Esophagus muscularis mucosa (tissue), 4 donors: ENCODE results near the gene SLC29A4. TPM values are rescaled to one million over a fixed set of nuclear protein-coding genes. Genes with fewer than 3 reads are reported as not detected.
"Not testable (repeated sequence)": the region's sequence is repeated elsewhere in the genome, so short reads cannot be mapped to it uniquely, and the experiment has no call there.

Experiments used
- DNase-seq: peaks from one replicate; pipeline ENCODE4 v3.0.0-alpha.2; 2017; ENCODE audit errors: extremely low spot score
- H3K27ac ChIP-seq, 4 donors: fragments of 200-600 bp; sonication (generic); replicated peaks in 1 of 4; 1 replicate in 3 of 4; 2 replicates in 1 of 4; pipeline ENCODE4 v1.5.1; 2016 to 2019; ENCODE audit warnings: mild to moderate bottlenecking in 1 of 4
- H3K27me3 ChIP-seq, 4 donors: fragments of 200-600 bp; sonication (generic); one replicate each; pipeline versions ENCODE4 v1.5.1 to v1.6.0; 2016 to 2019
- H3K36me3 ChIP-seq, 4 donors: fragments of 200-600 bp; sonication (generic); one replicate each; pipeline ENCODE4 v1.5.1; 2016 to 2019
- H3K4me1 ChIP-seq, 4 donors: fragments of 200-600 bp; sonication (generic); one replicate each; pipeline ENCODE4 v1.5.1; 2016 to 2019
- H3K4me3 ChIP-seq, 4 donors: fragments of 200-600 bp; sonication (generic); 1 replicate in 2 of 4; 2 replicates in 2 of 4; pipeline ENCODE4 v1.5.1; 2016 to 2019; ENCODE audit warnings: mild to moderate bottlenecking in 4 of 4, moderate library complexity in 1 of 4
- H3K9me3 ChIP-seq, 4 donors: fragments of 200-600 bp; sonication (generic); 1 replicate in 3 of 4; 2 replicates in 1 of 4; pipeline ENCODE4 v1.5.1; 2016 to 2019
- EP300 ChIP-seq: sonication (generic); formaldehyde crosslinking; IDR thresholded peaks from one replicate; pipeline ENCODE4 v1.6.1; 2017; ENCODE audit warnings: antibody characterized with exemption
- POLR2A ChIP-seq: fragments of 450-650 bp; IDR thresholded peaks from one replicate; pipeline ENCODE4 v1.6.1; 2017; ENCODE audit warnings: antibody characterized with exemption, moderate library complexity, mild to moderate bottlenecking, low read depth
- POLR2AphosphoS5 ChIP-seq, 2 donors: sonication (generic); formaldehyde crosslinking; IDR thresholded peaks; one replicate each; pipeline ENCODE4 v1.6.1; 2017; ENCODE audit warnings: antibody characterized with exemption in 2 of 2
- WGBS: methylation state at CpG from one replicate; pipeline ENCODE4 v1.1.5; 2018; 5-methylcytosine and 5-hydroxymethylcytosine counted together
- intact Hi-C: fragments of 100-400 bp; cut with DNase I; formaldehyde crosslinking; loops from one replicate; pipeline ENCODE4 v1.15.1; 2023
- total RNA-seq, 4 donors: library from RNA; depleted of rRNA; stranded (reverse); fragments of >200 nt; gene quantifications; one replicate each; pipeline versions ENCODE4 v1.1.0 to v1.2.1, GENCODE V29; 2016
- TF ChIP-seq, protein P1 (sequence below), 3 experiments: fragments of 200-600 bp in 2 of 3; fragments of 450-650 bp in 1 of 3; sonication (generic) in 2 of 3; IDR thresholded peaks; one replicate each; pipeline ENCODE4 v1.5.1; 2017 to 2019; ENCODE audit warnings: antibody characterized with exemption in 3 of 3, mild to moderate bottlenecking in 2 of 3, moderate library complexity in 1 of 3

The SLC29A4 gene
- total RNA-seq, 4 donors from 2014 or later, result 2.5 to 6.3 (median 4.1) TPM

DNA sequence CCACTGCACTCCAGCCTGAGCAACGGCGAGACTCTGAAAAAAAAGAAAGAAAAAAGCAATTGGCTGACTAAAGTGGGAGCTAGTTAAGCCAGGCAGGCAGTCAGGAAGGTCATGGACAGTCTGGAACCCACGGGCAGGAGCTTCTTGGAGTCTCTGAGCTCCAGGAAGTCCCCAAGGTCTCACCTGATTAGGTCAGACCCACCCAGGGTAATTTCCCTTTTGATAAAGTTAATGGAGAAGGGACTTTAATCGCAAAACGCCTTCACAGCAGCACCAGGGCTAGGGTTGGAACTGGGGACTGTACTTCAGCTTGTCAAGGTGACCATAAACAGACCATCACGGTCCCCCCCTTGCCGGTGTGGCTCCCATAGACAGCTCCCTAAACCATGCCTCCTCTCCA, 6.6 kb downstream of the SLC29A4 start:
- H3K9me3 ChIP-seq, result no peaks in the 10 kb centered on the region
- intact Hi-C loops, result no loop called here
- 93% methylated on average over 7 of the region's 7 CpGs for WGBS
- H3K4me3 ChIP-seq, result no peak overlapping the region
- H3K27ac ChIP-seq, result no peak overlapping the region
- peaks cover 0 to 3% (median 0%) of the 10 kb centered on the region in 4 donors for H3K27me3 ChIP-seq
- no peak for DNase-seq
- TF ChIP-seq POLR2AphosphoS5 (IDR thresholded peaks at IDR 0.05) (no peak), POLR2A (no peak), EP300 (no peak)
- TF ChIP-seq, protein P1, sequence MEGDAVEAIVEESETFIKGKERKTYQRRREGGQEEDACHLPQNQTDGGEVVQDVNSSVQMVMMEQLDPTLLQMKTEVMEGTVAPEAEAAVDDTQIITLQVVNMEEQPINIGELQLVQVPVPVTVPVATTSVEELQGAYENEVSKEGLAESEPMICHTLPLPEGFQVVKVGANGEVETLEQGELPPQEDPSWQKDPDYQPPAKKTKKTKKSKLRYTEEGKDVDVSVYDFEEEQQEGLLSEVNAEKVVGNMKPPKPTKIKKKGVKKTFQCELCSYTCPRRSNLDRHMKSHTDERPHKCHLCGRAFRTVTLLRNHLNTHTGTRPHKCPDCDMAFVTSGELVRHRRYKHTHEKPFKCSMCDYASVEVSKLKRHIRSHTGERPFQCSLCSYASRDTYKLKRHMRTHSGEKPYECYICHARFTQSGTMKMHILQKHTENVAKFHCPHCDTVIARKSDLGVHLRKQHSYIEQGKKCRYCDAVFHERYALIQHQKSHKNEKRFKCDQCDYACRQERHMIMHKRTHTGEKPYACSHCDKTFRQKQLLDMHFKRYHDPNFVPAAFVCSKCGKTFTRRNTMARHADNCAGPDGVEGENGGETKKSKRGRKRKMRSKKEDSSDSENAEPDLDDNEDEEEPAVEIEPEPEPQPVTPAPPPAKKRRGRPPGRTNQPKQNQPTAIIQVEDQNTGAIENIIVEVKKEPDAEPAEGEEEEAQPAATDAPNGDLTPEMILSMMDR (IDR thresholded peaks at IDR 0.05), result no peak
- H3K36me3 ChIP-seq, result no peaks in the 10 kb centered on the region
- H3K4me1 ChIP-seq, result peaks cover 0 to 8% (median 3%) of the 10 kb centered on the region in 4 donors

DNA sequence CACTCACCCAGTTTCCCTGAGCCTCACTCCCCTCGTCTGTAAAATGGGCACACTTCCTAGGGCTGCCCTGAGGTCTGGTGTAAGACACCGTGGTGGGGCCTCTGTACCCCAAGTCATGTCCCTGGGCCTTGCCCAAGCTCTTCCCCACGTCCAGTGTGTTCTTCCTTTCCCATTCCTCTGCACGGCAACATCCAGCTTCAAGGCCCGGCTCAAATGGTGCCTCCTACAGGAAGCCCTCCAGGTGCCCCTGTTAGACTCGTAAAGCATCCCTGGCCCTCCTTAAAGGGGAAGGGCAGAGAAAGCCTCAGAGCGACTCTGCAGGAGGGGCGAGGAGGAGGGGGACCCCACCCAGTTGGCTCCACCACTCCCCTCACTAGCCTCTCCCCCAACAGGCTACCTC, 8.6 kb downstream of the SLC29A4 start:
- no peak overlapping the region for H3K4me3 ChIP-seq
- peaks cover 0 to 10% (median 0%) of the 10 kb centered on the region in 4 donors for H3K27me3 ChIP-seq
- H3K27ac ChIP-seq, result no peak overlapping the region
- no peaks in the 10 kb centered on the region for H3K36me3 ChIP-seq
- no peaks in the 10 kb centered on the region for H3K4me1 ChIP-seq
- TF ChIP-seq, protein P1 (IDR thresholded peaks at IDR 0.05), result no peak
- TF ChIP-seq POLR2A, result no peak
- TF ChIP-seq POLR2AphosphoS5 (IDR thresholded peaks at IDR 0.05), result no peak
- TF ChIP-seq EP300, result no peak
- no peak for DNase-seq
- H3K9me3 ChIP-seq, result no peaks in the 10 kb centered on the region
- intact Hi-C loops, result no loop called here
- WGBS, result 91% methylated on average over 6 of the region's 8 CpGs

DNA sequence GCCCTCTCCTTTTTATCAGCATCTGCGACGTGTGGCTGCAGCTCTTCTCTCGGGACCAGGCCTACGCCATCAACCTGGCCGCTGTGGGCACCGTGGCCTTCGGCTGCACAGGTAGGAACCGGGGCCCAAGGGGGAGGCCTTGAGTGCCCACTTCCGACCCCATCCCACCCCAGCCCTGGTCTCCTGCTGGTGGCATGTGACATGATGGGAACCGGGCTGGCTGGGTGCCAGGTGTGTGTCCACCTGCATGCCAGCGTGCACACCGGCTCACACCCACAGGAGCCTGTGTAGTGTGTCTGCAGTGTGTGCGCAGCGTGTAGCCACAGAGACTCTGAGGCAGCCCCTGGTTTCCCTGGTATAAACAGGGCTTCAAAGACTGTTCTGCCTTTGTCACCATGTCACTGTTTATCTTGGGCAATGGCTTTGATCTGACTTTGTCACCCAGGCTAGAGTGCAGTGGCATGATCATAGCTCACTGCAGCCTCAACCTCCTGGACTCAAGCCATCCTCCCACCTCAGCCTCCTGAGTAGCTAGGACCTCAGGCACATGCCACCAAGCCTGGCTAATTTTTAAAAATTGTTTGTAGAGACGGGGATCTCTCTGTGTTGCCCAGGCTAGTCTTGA, 9.1 kb downstream of the SLC29A4 start:
- H3K27me3 ChIP-seq, result peaks cover 0 to 15% (median 0%) of the 10 kb centered on the region in 4 donors
- H3K9me3 ChIP-seq, DNase-seq, H3K4me1 ChIP-seq, H3K27ac ChIP-seq, H3K4me3 ChIP-seq, intact Hi-C loops, H3K36me3 ChIP-seq: not testable (repeated sequence)
- whole genome bisulfite sequencing, result 80% methylated on average over 3 of the region's 15 CpGs

DNA sequence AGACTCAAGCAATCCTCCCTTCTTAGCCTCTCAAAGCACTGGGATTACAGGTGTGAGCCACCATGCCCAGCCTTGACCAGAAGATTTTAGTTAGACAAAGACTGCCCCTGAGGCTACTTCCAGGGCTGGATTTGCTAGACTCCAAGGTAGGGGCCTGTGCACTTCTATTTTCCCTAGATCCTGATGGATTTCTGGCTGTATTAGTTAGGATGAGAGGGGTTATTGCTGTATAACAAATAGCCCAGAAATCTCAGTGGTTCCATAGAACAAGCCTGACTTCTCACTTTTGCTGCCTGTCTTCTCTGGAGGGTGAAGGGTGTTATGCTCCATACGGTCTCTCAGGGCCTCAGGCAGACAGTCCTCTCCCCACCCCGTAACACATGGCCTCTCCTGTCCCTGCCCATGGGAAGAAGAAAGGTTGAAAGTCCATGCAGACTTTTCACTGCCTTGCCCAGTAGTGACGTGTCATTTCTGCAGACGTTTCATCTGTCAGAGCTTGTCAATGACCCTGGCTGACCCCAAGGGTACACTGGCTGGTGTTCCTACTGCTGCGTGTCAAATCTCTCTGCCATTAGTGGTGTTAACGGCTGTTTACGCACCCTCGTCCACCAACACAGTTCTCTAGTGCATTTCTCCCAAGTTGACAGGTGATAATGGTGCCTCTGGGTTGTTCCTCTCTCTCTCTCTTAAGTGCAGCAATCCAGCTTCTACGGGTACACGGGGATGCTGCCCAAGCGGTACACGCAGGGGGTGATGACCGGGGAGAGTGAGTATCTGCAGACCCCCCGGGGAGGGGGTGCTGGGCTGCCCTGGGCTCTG, 11.6 kb downstream of the SLC29A4 start:
- intact Hi-C loops, result no loop called here
- Histone ChIP-seq H3K27me3 (peaks cover 0 to 31% (median 0%) of the 10 kb centered on the region in 4 donors), H3K36me3 (no peaks in the 10 kb centered on the region), H3K9me3 (no peaks in the 10 kb centered on the region), H3K27ac (no peak overlapping the region), H3K4me3 (no peak overlapping the region), H3K4me1 (peaks cover 0 to 8% (median 7%) of the 10 kb centered on the region in 4 donors)
- WGBS, result 87% methylated on average over 11 of the region's 14 CpGs
- no peak for TF ChIP-seq POLR2A
- TF ChIP-seq POLR2AphosphoS5 (IDR thresholded peaks at IDR 0.05), result no peak
- TF ChIP-seq EP300, result no peak
- TF ChIP-seq, protein P1 (IDR thresholded peaks at IDR 0.05), result no peak
- no peak for DNase-seq
